HG03095 (cell line): ENCODE results near the gene TCF12.

Experiments used
- ATAC-seq: cut with Tn5 transposase; IDR thresholded peaks from one replicate; pipeline ENCODE4 v1.9.1; 2021; ENCODE audit warnings: moderate library complexity; ENCODE audit not compliant: unreplicated experiment

TCF12 gene

DNA sequence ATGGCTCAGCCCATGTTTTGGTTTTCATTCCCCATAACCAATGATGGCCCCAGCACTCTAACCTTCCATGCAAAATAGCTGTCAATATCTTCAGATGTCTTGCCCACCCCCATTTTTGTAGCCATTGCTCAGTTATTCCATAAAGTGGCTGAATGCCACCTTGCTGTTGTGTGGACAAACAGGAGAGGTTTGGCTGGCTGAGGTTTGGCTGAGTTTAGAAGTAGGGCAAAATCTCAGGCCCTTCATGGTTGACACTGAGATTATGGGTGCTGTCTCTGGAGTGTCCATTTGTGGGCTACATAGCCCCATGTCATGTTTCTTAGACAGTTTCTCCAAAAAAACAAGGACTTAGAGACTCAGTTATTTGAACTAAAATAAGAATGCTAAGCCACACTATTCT is 96.9 kb downstream of the TCF12 start:
- ATAC-seq = no peak

DNA sequence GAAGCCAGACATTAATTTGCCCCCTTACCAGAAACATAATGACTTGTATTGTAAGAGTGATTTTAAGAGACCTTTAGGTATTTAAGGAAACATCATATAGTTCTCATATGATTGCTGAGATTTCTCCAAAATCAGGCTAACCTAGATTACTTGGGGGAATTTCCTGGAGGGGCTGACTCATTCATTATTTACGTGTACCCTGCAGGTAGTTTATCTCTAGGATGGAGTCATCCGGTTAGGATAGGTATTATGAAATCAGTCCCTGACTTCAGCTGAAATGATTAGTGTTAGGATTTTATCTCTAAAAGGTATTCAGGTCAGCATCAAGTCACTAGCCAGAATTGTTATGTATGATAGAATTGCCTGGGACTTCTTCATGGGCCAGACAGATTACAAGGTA is 97.5 kb downstream of the TCF12 start:
- no peak for ATAC-seq

DNA sequence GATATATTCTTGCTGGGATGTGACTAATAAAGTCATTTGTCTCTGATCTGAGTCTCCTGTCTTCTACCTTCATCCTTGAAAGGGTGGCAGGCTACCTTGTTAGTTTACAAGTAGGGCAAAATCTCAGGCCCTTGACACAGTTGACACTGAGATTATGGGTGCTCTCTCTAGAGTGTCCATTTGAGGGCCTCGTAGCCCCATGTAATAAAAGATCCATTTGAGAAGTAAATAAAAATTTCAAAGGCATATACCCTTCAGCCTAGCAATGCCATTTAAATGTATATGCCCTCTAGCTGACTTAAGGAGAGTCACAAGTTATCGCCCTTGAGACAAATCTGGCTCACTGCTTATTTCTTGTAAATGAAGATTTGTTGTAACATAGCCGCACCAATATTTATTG is 98.6 kb downstream of the TCF12 start:
- ATAC-seq = no peak

DNA sequence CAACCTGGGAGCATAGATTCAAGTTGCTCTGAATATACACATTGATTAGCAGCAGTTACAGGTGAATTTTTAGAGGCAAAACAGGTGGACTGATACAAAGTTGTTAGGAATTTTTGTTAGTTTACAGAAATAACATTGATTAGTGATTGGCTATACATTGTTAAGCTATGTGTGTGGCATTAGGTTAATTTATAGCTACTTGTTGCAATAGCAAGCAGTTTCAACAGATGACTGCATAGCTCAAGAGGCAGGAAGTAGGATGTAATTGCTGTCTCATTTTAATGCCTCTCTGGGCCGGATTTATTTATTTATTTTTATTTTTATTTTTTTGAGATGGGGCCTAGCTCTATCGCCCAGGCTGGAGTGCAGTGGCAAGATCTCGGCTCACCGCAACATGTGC is 99.7 kb downstream of the TCF12 start:
- no peak for ATAC-seq

DNA sequence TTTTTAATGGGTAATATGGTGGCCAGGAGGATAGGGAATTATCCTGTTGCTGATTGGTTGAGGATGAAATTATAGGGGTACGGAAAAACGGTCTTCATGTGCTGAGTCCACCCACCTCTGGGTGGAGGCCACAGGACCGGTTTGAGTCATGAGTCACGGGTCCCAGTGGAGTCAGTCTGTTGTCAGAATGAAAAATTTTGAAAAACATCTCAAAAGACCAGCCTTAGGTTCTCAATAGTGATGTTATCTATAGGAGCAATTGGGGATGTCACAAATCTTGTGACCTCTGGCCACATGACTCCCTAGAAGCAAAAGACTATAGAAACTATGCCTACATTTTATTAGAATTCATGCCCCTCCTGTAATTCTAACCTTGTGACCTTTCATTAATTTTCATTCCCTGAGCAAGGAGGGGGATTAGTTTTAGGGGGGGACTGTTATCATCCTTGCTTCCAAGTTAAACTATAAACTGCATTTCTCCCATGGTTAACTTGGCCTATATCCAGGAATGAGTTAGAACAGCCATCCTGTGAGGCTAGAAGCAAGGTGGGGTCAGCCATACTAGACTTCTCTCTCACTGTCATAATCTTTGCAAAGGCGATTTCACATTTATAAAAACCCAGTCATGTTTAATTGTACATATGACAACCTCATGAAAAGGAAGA is 101.2 kb downstream of the TCF12 start:
- ATAC-seq = no peak

DNA sequence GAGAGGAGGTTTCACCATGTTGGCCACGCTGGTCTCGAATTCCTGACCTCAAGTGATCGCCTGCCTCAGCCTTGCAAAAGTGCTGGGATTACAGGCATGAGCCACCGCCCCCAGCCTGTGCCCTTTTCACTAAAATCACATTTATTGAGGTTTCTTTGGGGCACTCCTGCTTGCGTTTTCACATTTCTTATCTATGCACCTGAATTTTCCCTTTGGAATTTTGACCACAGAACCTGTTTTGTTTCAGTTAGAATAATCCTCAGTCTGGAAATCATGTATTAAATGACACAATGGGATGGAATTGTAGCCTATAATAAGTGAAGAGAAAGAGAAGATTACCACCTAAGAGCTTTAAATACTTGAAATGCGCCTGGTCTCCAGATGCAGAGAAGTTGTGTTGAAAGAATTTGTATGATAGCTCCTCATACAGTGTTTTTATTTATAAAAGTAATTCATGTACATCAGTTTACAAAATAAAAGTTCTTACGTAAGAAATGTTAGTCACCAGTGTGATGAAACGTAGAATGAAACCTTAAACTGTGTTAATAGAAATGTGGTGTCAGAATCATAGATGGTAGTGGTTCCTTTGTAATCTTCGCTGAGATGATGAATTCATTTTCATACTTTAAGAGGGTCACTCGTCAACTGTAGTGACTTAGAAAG is 107.0 kb downstream of the TCF12 start:
- ATAC-seq = no peak

DNA sequence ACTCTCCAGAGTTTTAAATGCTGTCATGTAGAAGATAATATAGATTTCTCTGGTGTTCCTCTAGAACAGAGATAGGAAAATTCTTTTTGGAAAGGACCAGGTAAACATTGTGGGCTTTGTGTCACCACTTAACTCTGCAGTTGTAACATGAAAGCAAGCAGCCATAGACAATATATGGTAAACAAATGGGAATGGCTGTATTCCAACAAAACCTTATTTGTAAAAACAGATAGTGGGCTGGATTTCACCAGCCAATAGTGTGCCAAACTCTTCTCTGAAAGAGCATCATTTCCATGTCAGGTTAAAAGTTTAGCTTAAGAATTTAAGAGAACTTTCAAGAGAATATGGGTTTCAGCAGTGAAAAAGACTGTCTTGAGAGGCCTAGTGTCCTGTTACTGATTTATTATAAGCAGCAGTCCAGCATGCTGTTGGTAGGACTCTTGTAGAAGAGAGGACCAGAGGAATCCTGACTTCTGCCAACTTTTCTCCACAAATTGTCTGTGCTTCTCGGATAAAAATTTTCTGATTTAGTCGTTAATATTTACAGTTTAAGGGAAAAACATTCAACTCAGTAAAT is 107.7 kb downstream of the TCF12 start:
- ATAC-seq = no peak

DNA sequence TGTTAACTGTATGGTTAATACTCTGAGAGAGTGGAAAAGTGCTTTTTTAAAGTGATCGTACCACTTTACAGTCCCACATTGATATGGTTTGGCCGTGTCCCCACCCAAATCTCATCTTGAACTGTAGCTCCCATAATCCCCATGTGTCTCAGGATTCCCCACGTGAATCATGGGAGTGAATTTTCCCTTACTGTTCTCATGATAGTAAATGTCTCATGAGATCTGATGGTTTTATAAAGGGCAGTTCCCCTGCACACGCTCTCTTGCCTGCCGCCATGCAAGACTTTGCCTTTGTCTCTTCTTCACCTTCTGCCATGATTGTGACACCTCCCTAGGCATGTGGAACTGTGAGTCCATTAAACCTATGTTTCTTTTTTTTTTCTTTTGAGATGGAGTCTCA is 109.2 kb downstream of the TCF12 start:
- no peak for ATAC-seq

DNA sequence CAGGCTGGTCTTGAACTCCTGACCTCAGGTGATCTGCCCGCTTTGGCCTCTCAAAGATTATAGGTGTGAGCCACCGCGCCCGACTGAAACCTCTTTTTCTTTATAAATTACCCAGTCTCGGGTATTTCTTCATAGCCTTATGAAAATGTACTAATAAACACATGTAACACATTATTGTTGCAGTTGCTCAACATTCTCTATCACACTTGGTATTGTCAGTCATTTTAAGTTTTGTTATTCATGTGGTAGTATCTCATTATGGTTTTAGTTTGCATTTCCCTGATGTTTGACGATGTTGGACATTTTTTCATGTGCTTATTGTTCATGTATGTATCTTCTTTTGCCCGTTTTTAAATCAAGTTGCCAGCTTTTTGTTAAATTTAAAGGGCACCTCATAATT is 109.7 kb downstream of the TCF12 start:
- no peak for ATAC-seq

DNA sequence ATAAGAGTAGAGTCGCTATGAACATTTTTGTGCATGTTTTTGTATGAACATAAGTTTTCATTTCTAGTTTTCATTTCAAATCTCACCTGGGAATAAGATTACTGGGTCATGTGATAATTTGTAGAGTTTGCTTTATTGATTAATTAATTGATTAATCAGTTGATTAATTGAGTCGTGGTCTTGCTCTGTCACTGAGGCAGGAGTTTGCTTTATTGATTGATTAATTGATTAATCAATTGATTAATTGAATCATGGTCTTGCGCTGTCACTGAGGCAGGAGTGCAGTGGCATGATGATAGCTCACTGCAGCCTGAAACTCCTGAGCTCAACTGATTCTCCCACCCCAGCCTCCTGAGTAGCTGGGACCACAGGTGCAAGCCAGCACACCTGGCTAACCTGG is 111.6 kb downstream of the TCF12 start:
- ATAC-seq = no peak

DNA sequence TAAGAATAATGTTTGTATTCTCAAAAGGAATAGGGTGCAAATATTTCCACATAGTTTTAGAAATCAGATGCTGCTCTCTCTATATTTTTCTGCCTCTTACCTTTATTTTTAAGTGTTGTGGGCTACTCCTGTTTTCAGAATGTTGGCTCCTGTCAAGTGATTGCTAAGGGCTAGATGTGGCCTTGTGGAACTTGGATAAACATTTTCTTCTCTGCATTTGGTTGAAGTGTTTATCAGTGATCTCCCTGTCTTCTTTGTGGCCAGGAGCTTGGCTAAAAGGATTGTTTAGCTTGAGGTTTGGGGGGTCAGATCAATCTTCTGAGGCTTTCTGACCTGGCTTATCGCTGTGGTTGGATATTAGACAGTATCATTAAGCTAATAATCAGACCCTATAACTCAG is 112.6 kb downstream of the TCF12 start:
- no peak for ATAC-seq

DNA sequence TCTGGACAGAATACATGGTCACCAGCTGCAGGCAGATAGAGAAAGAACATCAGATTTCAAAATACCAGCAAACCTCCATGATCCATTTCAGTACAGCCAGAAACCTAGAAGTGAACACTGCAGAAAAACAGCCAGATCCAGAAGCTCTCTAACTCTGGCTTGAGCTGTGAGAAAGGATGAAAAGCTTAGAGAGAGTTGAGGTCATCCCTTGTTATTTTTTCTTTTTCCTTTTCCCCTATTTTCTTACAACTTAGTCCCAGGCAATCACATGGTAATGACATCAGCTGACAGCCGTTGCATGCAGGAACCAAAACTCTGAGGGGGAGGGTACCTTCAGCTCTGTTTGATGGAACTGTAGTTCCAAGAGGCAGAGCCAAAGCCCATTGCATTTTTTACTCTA is 113.2 kb downstream of the TCF12 start:
- ATAC-seq = no peak

DNA sequence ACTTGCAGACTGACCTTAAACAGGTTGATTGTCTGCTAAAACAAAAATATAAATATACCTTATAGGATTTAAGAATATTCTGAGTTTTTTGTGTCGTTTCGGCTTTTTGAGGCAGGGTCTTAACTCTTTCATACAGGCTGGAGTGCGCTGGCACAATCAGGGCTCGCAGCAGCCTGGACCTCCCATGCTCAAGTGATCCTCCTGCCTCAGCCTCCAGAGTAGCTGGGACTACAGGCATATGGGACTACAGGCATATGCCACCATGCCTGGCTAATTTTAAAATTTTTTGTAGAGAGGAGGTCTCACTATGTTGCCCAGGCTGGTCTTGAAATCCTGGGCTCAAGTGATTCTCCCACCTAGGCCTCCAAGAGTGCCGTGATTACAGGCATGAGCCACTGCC is 113.9 kb downstream of the TCF12 start:
- no peak for ATAC-seq

DNA sequence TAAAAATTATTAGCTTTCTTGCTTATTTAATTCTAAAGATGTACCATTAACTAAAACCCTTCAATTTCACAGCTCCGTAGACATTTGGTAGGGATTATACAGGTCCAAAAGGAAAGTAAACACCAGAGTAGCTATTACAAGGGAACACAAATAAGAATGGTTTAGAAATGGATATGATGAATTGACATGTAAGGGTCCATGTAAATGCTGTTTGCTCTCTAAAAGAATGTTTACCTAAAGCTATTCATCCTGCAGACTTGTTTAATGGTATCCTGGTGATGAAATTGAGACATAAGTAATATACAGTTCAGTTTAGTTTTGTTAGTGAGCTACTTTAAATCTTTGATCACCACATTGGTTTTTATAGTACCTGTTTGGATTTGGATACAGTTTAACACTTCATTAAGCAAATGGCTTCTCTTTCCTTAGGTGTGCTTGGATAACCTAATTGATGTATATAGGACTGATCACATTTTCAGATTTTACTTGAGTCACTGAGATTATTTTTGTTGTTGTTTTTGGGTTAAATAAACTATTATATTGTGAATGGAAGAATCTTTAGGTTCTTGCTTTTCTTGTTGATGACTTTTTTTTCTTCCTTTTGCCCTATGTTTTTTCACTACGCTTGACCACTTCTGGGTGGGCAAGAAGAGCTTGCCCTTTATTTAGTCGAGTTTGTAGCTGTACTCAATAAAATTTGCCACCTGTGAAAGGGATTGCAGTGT is 115.4 kb downstream of the TCF12 start:
- ATAC-seq = no peak

DNA sequence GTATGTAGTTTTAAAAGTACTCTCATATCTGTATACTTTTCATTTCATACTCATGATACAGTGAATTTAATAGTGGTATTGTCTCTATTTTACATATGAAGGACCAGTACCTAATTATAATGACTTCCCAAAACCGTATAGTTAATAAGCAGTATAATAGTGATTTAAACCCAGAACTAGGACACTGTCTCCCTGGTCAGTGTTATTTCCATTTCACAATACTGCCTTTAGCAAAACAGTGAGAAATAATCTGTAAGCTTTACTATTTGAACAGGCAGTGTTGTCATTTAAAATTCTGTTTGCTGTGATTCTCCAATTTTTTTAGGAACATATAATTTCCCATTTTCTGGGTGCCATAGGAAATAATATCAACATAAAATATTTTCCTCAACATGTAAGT is 116.2 kb downstream of the TCF12 start:
- no peak for ATAC-seq

DNA sequence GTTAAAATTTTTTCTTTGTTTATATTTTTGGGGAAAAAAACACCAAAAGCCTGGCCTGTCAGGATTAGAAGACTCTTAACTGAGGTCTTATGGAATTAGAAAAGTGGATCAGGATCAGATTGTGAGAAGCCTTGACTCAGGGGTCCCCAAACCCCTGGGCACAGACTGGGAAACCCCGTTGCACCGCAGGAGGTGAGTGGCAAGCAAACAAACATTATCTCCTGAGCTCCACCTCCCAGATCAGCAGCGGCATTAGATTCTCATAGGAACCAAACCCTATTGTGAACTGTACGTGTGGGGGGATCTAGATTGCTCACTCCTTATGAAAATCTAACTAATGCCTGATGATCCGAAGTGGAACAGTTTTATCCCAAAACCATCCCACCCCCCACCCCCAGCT is 117.2 kb downstream of the TCF12 start:
- no peak for ATAC-seq

DNA sequence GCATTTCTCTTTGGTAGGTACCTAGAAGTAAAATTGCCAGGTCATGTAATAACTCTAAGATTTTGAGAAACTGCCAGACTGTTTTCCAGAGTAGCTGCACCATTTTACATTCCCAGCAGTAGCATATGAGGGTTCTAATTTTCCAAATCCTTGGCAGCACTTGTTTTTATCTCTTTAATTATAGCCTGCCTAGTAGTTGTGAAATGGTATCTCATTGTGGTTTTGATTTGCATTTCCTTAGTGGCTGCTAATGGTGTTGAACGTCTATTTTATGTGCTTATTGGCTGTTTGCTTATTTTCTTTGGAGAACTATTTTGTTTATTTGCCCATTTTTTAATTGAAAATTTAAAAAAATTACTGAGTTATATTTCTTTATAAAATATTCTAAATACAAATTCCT is 117.9 kb downstream of the TCF12 start:
- ATAC-seq = no peak

DNA sequence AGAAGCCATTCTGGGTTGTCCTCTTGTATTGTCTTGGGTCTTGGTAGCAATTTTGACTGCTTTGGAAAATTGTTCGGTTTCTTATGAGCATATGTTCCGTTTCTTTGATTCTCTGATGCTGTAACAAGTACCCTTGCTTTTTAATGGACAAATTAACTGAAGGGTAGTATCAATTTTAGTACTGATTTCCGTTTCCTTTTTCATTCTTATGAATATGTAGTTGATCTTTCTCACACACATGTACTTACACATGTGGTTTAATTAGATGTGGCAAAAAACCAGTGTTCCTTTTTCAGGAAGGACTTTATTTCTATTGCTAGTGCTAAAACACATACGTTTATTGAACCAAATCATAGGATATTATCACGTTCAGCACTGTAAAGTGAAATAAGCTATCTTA is 119.1 kb downstream of the TCF12 start:
- no peak for ATAC-seq

DNA sequence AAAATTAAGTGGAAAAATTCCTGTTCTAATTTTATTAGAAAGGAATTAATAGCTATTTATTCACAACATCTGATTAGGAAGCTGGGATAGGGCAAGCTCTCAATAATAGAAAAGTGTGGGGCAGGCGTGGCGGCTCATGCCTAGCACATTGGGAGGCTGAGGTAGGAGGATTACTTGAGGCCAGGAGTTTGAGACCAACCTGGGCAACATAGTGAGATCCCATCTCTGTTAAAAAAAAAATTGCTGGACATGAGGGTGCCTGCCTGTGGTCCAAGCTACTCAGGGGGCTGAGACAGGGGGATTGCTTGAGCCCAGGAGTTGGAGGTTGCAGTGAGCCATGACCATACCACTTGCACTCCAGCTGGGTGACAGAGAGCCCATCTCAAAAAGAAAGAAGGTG is 119.6 kb downstream of the TCF12 start:
- no peak for ATAC-seq

DNA sequence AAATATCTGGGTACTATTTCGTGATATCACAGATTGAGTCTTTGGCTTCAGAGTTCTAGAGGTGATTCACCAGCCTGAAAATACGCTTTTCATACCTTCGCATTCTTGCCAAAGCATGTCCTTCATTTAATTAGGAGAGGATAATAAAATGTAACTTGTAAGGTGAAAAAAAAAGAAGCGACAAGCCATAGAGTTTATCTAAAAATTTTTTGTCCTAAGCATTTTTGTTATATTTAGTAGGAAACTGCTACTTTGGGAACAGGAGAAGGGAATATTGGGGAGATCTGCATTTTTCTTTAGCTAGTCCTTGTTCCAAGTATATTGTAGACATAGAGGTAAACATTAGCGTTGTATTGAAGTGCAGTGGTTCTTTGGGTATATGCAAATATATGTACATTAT is 120.1 kb downstream of the TCF12 start:
- ATAC-seq = no peak

DNA sequence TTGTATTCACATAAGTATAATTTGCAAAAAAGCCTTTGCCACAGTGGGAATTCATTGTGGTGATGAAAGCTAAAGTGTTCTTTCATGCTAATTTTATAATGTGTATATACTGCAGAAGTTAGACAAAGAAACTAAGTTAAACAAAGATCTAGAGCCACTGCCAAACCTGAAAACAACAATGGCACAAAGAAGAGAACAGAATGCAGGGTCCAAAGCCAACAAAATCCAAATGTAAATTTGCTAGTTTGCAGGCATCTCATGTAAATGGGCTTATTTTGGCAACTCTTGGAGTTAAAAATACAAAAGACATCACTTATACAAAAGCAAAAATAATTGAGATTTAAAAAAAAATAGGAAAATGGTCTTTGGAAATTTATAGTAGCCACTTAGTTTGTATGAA is 123.0 kb downstream of the TCF12 start:
- ATAC-seq = no peak

DNA sequence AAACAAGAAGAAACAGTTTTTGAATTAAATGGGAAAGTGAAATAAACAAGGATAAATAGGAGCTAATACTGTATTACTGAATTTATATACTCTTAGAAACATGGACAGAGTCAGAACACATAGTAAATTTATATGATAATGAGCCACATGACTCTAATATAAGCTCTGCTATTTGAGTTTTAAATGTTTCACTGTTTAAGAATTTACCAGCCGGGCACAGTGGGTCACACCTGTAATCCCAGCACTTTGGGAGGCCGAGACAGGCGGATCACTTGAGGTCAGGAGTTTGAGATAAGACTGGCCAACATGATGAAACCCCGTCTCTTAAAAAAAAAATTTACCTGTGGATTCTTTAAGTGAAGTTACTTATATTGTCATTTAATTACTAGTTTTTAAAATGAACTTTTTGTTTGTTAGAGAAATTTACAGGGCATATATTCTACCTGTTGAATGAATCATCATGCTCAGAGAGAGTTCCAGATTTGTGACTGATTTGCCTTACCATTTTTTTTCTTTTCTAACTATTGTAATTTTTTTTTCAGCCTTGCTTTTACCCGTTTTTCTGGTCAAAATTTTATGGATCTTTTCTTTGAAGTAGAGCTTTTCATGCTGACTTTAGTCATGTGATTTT is 125.7 kb downstream of the TCF12 start:
- no peak for ATAC-seq
